ENCODE results near the gene PTH1R. TPM values are rescaled to one million over a fixed set of nuclear protein-coding genes. Genes with fewer than 3 reads are reported as not detected.
A peak's percentile ranks its signal among the peaks of the same experiment; 100 is the strongest.

Gene PTH1R
- 0.20 and 0.45 TPM in 2 replicates for polyA plus RNA-seq (2011; rRNA removed)
- 0.63 and 0.83 TPM in 2 replicates for polyA plus RNA-seq (2012; cell fraction: cytosol; rRNA removed)
- 1.7 and 2.2 TPM in 2 replicates for polyA plus RNA-seq (2012; cell fraction: nucleus; rRNA removed)
- 0.53 to 0.76 TPM (median 0.54 TPM) in 3 replicates for polyA plus RNA-seq (2017; fragmentation: RNase III; extraction: RNeasy Plus Mini Kit Qiagen cat#74134 plus additional on column Dnase treatment)
- 0.24 and 0.87 TPM in 2 replicates for polyA minus RNA-seq (2011; rRNA and poly(A)+ RNA removed)

DNA sequence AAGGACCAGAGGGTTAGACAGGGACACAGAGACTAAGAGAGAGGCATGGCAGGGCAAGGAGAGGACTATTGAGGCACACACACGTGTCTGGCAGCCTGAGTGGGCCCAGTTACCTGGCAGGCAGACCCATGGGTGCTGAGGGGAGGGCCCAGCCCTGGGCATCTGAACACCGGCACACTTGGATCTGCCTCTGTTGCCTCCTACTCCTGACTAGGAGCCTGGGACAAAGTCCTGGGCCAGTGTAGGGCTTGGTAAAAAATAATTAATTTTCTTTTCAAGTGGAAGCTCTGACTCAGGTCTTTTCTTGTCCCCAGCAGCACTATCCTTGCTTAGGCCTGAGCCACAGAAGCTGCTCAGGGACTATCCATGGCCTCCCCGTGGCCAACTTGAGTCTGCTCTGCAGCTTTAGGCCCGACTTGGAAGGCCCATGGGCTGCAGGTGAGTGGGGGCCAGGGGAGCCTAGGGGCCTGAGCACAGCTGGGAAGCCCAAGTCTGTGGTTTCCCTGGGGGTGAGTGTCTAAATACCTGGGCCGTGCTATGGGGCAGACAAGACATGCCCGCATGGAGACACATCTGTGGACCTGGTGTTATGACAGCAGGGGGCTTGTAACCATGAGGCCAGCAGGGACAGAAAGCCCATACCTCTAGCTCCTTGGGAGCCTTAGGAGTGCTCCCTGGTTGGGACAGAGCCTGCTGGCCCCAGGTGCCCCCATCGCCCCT, at the start of gene PTH1R:
Gene PTH1R (plus strand): TSS at position 316 of the 720 bp plus-strand sequence. CDS start 5,839 bp downstream, outside the sequence.
- DNase-seq (ENCODE audit: low read depth in 1 of 2, low spot score in 1 of 2) (no peak), ATAC-seq (no peak), FAIRE-seq (no peak)
- ChIA-PET CTCF (interaction anchor here (1.2 to 7.4 kb wide), 3 partner anchors 10 to 32 kb away, joined by 3 to 45 read pairs (median 4); no protein-coding TSS in a partner anchor), POLR2A (no interaction called here)
- H3K27ac ChIP-seq = peak within 1 kb of the TSS; percentile 38 to 67; a peak in 4 of 6 replicates
- no peak for TF ChIP-seq HEYL (CRISPR knock-in tag; IDR thresholded peaks at IDR 0.05)
- no peak for TF ChIP-seq RARB (CRISPR knock-in tag; IDR thresholded peaks at IDR 0.05)
- no peak for TF ChIP-seq CHD2 (IDR thresholded peaks at IDR 0.05; ENCODE audit: low read length, partially characterized antibody)
- TF ChIP-seq POLR2AphosphoS2 (conservative IDR thresholded peaks at IDR 0.05; ENCODE audit: low read length) = no peak
- TF ChIP-seq MYC (IDR thresholded peaks at IDR 0.05; ENCODE audit: borderline replicate concordance, low read length) = no peak
- TF ChIP-seq RCOR1 (IDR thresholded peaks at IDR 0.05; ENCODE audit: low read depth, low read length) = no peak
- no peak for TF ChIP-seq EHF (CRISPR knock-in tag; IDR thresholded peaks at IDR 0.05)
- no peak for TF ChIP-seq MAZ (IDR thresholded peaks at IDR 0.05; ENCODE audit: borderline replicate concordance, low read depth, low read length)
- no peak for TF ChIP-seq NR3C1 (IDR thresholded peaks at IDR 0.05)
- TF ChIP-seq, protein P1, sequence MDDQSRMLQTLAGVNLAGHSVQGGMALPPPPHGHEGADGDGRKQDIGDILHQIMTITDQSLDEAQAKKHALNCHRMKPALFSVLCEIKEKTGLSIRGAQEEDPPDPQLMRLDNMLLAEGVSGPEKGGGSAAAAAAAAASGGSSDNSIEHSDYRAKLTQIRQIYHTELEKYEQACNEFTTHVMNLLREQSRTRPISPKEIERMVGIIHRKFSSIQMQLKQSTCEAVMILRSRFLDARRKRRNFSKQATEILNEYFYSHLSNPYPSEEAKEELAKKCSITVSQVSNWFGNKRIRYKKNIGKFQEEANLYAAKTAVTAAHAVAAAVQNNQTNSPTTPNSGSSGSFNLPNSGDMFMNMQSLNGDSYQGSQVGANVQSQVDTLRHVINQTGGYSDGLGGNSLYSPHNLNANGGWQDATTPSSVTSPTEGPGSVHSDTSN (IDR thresholded peaks at IDR 0.05) = no peak
- TF ChIP-seq RFX5 (IDR thresholded peaks at IDR 0.05) = no peak
- no peak for TF ChIP-seq ESRRA (IDR thresholded peaks at IDR 0.05; ENCODE audit: borderline replicate concordance, low read length)
- TF ChIP-seq CBX2 (IDR thresholded peaks at IDR 0.05; ENCODE audit: borderline replicate concordance, low read depth) = no peak
- TF ChIP-seq HDAC2 (IDR thresholded peaks at IDR 0.05) = no peak
- TF ChIP-seq CHD4 (IDR thresholded peaks at IDR 0.05; ENCODE audit: borderline replicate concordance) = no peak
- no peak for TF ChIP-seq GATA3 (IDR thresholded peaks at IDR 0.05; ENCODE audit: borderline replicate concordance)
- TF ChIP-seq FOXS1 (CRISPR knock-in tag; IDR thresholded peaks at IDR 0.05) = no peak
- no peak for TF ChIP-seq ZNF302 (CRISPR knock-in tag; IDR thresholded peaks at IDR 0.05)
- TF ChIP-seq, protein P2, sequence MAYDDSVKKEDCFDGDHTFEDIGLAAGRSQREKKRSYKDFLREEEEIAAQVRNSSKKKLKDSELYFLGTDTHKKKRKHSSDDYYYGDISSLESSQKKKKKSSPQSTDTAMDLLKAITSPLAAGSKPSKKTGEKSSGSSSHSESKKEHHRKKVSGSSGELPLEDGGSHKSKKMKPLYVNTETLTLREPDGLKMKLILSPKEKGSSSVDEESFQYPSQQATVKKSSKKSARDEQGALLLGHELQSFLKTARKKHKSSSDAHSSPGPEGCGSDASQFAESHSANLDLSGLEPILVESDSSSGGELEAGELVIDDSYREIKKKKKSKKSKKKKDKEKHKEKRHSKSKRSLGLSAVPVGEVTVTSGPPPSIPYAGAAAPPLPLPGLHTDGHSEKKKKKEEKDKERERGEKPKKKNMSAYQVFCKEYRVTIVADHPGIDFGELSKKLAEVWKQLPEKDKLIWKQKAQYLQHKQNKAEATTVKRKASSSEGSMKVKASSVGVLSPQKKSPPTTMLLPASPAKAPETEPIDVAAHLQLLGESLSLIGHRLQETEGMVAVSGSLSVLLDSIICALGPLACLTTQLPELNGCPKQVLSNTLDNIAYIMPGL (CRISPR knock-in tag; IDR thresholded peaks at IDR 0.05; ENCODE audit: borderline replicate concordance) = no peak
- TF ChIP-seq, protein P3, sequence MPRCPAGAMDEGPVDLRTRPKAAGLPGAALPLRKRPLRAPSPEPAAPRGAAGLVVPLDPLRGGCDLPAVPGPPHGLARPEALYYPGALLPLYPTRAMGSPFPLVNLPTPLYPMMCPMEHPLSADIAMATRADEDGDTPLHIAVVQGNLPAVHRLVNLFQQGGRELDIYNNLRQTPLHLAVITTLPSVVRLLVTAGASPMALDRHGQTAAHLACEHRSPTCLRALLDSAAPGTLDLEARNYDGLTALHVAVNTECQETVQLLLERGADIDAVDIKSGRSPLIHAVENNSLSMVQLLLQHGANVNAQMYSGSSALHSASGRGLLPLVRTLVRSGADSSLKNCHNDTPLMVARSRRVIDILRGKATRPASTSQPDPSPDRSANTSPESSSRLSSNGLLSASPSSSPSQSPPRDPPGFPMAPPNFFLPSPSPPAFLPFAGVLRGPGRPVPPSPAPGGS (IDR thresholded peaks at IDR 0.05) = no peak
- no peaks in the 10 kb centered on the region for H3K9me3 ChIP-seq
- peak within 1 kb of the TSS; percentile 48 for H3K4me2 ChIP-seq
- peaks cover 21% of the 10 kb centered on the region for H3K4me1 ChIP-seq
- no peak within 1 kb of the TSS for H3K4me3 ChIP-seq
- WGBS (ENCODE audit: missing lambda C conversion rate) = 66% methylated on average over 5 of the region's 7 CpGs

DNA sequence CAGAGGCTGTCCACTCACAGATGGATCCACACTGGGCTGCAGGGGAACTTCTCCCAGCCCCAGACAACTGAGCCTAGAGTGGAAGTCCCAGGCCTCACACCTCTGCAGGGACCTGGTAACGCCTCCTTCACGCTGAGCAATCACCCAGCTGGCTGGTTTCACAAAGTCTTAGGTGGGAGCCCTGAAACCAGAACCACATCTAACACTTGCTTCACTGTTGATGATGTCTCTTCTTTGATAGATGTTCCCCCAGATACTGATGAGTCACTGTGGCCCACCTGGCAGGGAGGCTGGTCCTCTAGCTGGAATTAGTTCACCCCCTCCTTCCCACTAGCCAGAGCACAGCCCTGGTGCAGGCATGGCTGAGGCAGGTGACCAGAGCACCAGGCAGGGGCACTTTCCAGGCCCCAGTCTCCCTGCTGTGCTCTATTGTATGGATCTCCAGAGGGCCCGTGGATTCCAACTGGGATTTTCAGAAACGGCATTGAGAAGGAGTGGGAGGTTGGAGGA, 47.8 kb upstream of the PTH1R start:
- FAIRE-seq (no peak), DNase-seq (ENCODE audit: low read depth in 1 of 2, low spot score in 1 of 2) (no peak), ATAC-seq (no peak)
- TF ChIP-seq FOSB (CRISPR knock-in tag; IDR thresholded peaks at IDR 0.05) = no peak
- TF ChIP-seq, protein P3 (IDR thresholded peaks at IDR 0.05) = no peak
- TF ChIP-seq PHF8 (IDR thresholded peaks at IDR 0.05; ENCODE audit: borderline replicate concordance, low read depth) = no peak
- POLR2A ChIA-PET = no interaction called here
- H3K9me3 ChIP-seq = no peaks in the 10 kb centered on the region
- CTCF ChIA-PET = no interaction called here
- no peaks in the 10 kb centered on the region for H3K4me1 ChIP-seq
- H3K4me2 ChIP-seq = no peak overlapping the region
- no peak overlapping the region for H3K4me3 ChIP-seq
- H3K27ac ChIP-seq = no peak overlapping the region
- 25% methylated on average over 4 of the region's 4 CpGs for WGBS (ENCODE audit: missing lambda C conversion rate)
